ENCODE measurements around the gene C13orf46. TPM values are rescaled to one million over a fixed set of nuclear protein-coding genes. Genes with fewer than 3 reads are reported as not detected.
A peak's percentile ranks its signal among the peaks of the same experiment; 100 is the strongest.

Gene C13orf46
- total RNA-seq, 1 experiment from 2014 or later = not detected

DNA sequence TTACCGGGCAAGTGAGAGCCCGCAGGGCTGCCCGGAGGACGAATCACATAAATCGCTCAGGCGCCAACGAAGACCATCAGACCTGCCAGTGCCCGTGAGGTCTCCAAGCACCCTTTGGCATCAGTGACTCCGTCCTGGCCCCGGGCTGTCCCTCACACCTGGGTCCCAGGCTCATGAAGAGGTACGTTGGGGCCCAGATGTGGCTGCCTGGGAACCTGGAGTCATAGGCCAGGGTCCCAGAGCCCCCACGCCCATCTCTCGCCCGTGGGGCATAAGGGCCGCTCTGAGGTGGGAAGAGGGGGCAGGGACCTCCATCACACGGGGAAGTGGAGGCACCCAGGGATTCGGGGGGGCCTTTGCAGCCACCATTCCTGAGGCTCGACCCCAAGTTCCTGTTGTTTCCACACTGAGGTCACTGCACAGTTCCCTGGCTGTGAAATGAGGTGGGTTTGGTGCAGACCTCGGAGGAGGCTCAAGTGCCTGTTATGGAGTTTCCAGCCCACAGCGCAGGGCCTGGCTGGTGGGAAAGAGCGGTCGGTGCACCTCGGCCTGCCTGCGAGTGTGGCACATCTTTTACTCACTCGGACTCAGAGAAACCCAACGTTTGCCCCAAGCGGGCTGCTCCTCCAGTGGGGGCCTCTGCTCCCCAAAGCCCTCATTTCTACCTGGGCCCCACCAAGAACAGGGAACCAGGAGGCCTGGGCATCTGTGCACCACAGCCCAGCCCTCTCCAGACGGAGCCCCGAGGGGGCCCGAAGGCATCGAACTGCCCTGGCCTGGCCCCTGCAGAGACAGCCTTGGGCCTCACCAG is 35.9 kb upstream of the C13orf46 start:
- no peak for DNase-seq (ENCODE audit: low spot score)

DNA sequence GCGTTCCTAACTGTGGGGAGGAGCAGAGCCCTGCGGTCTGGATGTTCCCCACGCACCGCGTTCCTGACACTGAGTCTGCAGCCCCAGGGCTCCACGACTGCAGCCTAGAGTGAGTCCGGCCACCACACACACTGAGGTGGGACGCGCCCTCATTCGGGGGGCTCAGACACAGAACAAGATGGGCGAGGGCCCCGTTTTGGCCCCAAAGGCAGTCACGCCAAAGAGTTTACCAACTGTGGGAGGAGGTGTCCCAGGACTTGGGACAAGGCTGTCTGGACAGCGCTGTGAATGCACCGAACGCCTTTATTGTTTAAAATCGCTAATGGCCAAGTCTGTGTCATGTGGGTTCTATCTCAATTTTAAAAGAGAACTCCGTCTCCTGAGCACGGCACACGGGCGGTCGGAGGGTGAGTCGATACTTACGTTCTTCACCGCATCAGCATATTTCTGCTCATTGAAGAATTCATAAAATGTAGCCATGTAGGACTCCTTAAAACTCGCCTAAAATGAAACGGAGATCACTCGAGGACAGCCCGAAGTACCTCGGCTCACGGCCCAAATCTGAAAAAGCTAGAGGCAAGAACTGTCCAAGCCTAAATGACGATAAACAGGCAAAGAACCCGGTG is 35.2 kb upstream of the C13orf46 start:
- DNase-seq (ENCODE audit: low spot score) = no peak

DNA sequence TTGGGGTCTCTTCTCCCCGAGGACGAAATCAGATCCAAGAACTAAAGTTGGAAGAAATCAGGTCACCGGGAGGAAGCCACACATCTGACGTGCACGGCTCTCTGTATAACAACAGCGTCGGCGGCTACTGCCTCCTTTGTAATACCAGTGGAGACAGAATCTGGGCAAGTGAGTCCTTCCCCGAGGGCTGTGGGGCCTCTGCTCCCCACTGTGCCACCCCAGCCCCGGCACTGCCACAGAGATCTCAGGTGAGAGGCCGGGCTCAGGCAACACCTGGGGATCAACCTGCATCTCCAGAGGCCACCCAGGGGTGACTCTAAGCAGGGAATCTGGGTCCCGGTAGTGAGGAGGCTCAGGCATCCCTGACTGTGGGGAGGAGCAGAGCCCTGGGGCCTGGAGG is 33.7 kb upstream of the C13orf46 start:
- DNase-seq (ENCODE audit: low spot score) = no peak

DNA sequence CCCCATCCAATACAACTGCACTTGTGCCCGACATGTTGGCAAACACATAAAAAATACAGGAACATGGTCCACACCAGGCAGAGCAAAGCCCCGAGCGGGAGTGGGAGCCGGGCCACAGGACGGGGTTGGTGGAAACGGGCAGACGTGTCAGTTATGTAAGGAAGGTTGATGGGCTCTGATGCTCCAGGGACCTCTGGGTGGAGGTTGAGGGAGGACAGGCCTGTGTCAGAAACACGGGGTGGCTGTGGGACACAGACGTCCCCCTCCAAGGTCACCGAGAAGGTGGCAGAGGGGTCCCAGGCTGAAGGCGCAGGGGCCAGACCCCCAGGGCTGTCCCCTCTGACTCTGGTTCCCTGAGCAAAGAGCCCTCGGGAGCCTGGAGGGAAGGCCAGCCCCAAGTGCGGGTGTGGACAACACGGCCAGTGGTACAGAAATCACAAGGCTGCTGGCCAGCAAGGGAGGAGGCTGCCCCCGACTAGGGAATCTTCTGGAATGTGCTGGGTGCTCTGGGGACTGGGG is 31.4 kb upstream of the C13orf46 start:
- no peak for DNase-seq (ENCODE audit: low spot score)

DNA sequence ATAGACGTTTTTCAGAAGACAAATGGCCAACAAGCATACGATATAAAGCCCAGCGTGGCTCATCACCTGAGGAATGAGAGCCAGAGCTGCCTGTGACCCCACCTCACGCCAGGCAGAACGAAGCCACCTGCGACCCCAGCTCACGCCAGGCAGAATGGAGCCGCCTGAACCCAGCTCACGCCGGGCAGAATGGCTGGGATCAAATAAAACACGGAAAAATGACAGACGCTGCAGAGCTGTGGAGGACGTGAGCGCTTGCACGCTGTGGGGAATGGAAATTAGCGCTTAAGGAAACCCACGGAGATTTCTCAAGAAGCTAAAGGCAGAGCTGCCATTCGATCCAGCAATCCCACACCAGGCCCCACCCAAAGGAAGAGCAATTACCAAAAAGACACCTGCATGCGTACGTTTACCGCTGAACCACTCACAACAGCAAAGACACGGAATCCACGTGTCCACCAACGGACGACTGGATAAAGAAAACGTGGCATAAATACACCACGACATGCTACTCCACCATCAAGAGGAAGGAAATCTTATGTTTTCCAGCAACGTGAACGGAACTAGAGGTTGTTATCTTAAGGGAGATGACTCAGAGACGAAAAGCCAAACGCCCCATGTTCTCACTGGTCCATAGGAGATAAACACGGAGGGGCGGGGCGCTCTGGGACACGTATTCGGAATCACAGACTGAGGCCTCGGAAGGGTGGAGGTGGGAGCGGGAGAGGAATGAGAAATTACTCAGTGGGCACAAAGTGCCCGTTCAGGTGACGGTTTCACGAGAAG is 30.7 kb upstream of the C13orf46 start:
- peak; percentile 36 for DNase-seq (ENCODE audit: low spot score)

DNA sequence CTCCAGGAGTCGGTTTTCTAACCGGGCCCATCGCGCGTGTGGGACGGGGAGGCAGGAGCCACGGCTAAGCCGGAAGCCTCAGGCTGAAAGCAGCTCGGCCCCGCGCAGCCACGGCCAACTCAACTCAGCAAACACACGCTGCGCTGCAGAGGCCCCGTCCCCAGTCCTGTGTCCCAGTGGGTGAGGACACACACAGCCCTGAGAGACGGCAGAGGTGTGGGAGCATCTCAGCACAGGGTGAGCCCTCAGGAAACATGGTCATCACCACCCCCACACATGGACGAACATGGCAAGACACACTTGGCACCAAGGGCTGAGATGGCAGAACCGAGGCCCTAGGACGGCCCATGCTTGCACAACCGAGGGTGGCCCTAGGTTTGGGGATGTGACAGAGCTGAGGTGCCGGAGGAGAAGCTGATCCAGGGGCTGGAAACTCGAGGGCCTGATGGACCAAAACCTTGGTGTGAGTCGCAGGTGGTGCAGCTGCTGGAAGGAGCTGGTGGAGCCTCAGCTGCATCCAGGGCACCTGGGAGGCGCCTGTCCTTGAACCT is 29.0 kb upstream of the C13orf46 start:
- DNase-seq (ENCODE audit: low spot score) = no peak

DNA sequence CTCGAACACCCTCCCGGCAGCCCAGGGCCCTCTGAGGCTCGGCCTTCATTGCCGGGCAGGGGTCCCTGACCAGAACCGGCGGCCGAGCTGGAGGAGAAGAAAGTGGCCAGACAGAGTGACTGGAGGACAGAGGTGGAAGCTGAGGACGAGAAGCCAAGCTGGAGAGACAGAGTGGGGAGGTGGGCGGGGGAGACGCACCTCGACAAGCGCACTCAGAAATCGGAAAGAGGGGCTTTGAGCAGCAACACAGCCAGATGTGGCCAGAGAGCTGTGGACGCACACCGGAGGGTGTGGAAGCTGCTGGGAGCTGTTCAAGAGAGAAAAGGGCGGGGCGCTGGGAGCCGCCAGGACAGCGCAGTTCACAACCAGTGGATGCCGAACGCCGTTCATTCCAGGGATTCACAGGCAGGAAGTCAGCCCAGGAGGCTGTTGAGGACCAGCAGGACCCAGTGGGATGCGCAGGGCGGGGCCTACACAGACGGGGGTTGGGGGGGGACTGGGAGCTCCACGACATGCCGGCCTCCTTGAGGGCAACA is 28.2 kb upstream of the C13orf46 start:
- no peak for DNase-seq (ENCODE audit: low spot score)

DNA sequence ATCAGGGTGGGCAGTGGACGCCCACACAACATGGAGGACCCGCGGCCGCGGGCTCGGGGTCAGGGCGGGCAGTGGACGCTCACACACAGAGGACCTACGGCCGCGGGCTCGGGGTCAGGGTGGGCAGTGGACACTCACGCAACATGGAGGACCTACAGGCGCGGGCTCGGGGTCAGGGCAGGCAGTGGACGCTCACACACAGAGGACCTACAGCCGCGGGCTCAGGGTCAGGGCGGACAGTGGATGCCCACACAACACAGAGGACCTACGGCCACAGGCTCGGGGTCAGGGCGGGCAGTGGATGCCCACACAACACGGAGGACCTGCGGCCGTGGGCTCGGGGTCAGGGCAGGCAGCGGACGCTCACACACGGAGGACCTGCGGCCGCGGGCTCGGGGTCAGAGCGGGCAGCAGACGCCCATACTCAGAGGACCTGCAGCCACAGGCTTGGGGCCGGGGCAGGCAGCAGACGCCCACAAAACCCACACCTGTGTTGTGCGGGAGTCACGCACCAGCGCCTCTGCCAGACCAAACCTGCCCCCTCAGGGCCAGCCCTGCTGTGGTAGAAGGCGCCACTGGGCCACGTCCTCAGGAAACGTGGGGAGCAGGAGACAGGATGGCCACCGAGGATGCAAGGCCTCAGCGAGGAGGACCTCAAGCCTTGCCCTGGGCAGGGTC is 27.6 kb upstream of the C13orf46 start:
- DNase-seq (ENCODE audit: low spot score) = no peak

DNA sequence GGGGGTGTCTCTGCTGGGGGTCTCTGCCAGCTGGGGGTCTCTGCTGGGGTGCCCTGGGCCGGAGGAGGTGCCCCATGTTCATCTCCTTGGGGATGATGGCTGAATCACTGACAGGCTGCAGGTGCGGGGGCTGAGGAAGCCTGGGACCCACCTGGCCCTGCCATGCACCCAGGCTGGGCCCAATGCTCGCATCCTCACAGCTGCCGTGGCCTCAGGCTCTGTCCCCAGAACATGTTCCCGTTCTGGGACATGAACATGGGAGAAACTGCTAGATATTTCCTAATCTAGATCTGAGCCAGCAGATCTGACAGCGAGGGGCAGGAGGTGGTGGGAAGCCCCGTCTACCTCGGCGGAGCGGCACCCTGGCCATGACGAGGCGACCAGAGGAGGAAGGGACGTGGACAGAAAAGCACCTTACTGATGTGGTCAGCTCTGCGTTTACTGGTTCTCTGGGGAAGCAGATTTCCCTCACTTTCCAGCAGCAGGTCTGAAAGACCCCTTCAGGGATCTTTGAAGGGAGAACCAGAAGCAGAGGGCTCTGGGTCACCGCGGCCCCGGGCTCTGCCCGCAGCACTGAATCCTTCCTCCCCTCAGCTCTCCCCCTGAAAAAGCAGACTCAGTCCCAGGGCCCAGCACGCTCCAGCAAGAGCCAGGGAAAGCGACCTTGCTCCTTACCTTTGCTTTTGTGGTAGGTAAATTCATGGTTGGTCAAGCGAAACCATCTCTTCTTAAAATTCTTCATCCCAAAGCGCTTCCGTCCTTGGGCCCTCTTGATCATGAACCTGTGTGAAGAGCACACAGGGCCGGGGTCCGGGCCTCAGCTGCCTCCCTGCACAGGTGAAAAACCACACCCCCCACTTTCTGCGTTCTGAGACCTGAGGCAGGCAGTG is 26.5 kb upstream of the C13orf46 start:
- DNase-seq (ENCODE audit: low spot score) = no peak

DNA sequence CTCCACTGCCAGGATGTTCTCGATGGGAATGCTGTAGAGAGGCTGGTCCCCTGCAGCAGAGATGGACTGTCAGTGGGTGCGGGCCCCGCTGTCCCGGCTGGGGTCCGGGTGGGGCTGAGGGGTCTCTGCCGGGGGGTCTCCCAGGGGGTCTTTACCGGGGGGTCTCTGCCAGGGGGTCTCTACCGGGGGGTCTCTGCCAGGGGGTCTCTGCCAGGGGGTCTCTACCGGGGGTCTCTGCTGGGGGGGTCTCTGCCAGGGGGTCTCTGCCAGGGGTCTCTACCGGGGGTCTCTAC is 25.7 kb upstream of the C13orf46 start:
- no peak for DNase-seq (ENCODE audit: low spot score)

DNA sequence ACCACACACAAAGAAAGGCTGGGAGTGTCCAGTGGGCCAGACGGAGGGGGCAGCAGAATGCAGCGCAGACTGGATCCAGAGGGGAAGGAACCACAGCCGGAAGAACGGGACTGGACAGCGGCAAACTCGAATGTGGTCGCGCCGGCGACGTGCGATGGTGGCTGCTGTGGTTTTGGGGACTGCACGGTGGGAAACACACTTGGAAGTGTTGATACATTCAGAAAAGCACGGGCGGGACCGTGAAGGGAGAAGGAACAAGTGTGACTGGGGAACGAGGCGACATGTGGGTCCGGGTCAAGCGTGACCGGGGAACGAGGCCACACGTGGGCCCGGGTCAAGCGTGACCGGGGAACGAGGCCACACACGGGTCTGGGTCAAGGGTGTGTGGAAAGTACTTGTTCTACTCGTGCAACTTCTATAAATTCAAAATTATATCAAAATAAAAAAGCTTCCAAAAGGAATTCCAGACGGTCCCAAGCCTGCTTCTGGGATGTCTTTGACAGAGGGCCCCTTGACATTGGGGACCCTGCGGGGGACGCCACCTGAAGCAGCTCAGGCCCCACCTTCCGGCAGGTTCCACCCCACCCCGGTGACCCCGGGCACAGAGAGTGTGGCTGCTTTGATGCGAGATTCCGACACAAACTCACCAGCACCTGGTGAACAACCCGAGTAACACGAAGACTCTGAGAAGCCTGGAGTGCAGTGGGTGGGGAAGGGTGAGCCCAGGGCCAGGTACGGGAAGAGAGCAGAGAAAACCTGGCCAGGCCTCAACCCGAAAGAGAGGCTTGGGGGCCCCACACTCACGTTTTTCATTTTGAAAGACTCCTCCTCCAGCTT is 25.1 kb upstream of the C13orf46 start:
- DNase-seq (ENCODE audit: low spot score) = no peak

DNA sequence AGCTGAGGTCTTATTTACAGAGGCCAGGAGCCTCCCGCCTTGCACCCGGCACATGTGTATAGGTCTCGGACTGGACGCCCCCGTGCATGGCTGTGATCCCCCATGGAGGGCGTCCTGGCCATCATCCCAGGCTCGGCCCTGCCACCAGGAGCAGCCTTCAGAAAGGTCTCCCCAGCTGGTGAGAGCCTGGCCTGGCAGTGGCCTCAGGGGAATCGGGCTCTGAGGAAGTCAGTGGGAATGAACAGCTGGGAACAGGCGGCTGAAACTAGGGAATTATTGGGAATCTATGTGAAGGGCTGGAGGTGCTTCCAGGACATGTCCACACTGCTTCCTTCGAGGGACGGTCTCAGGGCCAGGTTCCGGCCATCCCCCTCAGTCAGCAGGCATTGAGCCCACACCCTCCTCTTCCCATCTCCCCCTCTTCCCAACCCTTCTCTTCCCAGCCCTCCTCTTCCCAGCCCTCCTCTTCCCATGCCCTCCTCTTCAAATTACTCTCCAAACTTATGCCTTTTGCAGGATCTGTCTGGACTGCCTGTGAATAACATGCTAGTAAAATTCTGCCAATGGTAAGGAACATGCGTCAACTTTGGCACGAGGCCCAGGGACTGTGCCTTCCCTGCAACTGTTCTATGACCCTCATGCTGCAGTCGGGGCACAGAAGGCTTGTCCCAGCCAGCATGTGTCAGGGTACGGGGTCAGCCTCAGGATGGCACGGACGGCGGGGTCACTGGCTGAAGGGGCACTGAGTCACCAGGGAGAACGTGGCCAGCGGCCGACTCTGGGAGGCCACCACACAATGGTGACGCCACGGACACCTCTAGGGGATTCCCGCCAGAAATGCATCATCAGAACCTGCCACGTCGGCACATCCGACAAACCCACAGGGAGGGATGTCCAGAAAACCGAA is 24.2 kb upstream of the C13orf46 start:
- no peak for DNase-seq (ENCODE audit: low spot score)

DNA sequence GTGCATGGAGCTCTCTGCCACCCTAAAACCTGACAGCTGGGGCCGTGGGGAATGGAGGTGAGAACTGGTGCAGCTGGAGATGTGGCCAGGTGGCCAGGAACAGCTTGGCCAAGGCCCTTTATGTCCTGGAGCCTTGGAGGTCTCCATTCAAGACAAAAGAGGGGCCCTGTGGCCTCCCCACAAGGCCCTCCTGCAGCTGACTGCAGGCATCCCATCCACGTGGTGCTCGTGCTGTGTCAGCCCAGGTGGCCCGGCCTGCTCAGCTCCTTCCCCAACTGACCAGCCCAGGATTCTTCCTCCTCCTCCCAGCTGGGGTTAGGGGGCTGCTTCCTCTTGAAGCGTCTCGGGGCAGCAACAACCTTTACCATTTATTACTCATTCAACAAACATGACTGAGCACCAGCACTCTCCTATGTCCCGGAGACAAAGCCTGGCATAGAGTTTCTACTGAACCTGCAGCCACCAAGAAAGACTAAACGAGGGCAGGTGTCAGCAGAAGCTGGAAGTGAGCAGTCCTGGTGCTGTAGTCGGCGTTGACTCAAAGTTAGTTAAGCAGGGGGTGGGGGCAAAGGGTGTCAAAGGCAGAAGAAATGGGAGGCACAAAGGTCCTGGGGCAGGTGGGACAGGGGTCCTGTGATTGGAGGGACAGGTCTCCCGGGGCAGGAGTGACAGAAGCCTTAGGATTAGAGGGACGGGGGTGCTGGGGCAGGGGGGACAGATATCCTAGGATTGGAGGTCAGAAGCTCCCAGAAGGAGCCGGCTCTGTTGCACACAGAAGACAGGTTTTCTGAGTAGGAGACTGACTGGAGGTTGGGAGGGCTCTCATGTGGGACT is 23.3 kb upstream of the C13orf46 start:
- no peak for DNase-seq (ENCODE audit: low spot score)

DNA sequence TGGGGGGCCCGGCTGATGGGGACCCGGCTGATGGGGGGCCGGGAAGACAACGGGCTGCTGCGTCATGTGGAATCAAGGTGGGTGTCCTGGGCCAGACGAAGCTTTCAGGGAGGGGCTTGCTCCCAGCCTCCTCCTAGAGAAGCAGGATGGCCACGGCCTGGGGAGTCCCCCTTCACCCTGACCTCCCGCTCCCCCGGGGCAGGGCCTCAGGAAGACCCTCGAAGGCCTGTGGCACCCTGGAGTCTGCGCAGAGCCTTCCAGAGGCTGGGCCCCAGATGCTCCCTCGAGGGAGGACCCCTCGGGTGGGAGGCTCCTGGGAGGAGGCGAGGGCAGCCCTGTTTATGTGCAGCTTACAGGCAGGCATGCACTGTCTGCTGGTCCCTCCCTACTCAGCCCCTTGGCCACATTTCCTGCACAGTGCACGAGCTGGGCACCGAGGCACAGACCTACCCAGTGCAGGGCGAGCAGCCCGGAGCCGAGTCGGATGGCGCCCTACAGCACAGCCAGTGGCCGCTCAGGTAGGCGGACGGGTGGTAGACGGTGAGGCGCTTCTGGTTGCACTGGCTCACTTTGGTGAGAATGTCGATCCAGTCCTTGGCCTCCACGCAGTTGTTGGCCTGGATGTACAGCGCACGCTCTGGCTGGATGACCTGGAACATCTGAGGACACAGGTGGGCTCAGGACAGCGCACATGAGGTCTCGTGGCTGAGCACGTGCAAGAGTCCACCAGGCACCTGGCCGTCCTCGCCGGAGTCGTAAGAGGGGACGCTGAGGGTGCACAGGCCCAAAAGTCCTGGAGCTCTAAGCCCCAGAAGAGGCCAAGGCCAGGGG is 22.4 kb upstream of the C13orf46 start:
- no peak for DNase-seq (ENCODE audit: low spot score)

DNA sequence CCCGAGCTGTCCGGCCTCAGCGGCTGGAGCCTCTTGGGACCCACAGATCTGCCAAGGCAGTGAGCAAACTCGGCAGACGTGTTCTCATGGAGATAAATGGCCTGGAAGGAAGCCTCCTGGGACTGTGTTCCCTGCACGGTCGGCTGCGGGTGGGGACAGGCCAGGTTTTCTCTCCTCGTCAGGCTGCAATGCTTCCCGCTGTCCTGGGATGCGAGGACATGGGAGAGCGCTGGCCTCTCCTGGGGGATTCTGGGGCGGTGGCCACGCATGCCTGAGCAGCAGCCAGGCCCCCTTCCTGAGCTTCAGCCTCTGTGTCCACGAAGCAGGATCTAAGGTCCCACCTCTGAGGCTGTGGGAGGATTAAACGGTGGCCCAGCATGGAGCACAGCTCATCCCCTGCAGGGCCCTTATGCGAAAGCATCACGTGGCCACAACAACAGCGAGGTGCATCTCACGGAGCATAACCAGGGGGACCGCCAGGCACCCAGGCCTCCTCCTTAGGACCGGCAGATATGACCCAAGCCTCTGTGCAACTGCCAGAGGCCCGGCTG is 21.2 kb upstream of the C13orf46 start:
- DNase-seq (ENCODE audit: low spot score) = no peak

DNA sequence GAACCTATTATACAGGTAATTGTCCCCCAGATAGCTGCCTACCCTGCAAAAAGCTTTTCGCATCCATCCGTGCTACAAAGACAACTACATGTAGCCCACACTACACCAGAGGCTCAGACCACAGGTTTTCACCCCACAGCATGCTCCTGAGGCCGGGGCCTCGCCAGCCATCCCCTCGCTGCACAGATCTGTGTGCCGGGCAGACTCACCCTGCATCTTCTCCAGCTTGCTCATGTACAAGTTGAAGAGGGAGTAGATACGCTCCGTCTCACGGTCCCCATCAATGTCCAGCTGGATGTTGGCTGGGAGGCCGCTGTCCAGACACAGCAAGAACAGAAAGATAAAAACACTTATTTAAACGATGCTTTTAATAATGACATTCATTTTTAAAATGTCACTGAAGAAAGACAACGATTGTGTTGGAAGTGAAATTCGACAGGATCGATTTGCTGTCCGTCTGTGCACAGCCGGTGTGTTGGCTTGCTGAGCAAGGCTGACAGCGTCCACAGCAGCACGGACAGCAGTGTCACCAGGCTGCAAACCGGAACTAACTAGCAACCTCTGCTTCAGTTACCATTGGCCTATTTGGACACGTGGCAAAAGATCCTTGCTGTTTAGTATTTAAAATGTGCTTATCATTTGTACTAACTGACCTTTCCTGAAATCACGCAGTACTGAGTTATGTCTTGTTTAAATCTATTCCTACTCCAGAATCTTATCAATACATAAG is 18.6 kb upstream of the C13orf46 start:
- DNase-seq (ENCODE audit: low spot score) = no peak

Measured in H4 (cell line).